AG09309 (cell line): ENCODE results near the gene DNASE1L2.

Experiments
- DNase-seq: peaks from one replicate; pipeline ENCODE4 v3.0.0-alpha.2; 2010; ENCODE audit warnings: low read depth
- H3K4me3 ChIP-seq: 2 replicates; pipeline ENCODE4 v1.5.1; 2011; ENCODE audit warnings: mild to moderate bottlenecking, low read depth, low read length, moderate library complexity; ENCODE audit not compliant: control insufficient read depth
- CTCF ChIP-seq: IDR thresholded peaks from 2 replicates; pipeline ENCODE4 v1.5.1; 2011; ENCODE audit warnings: mild to moderate bottlenecking, low read depth, low read length, inconsistent platforms; ENCODE audit not compliant: insufficient read depth, control insufficient read depth; ENCODE audit errors: missing control alignments

DNASE1L2 gene

GRCh38 chr16:2204416-2205103 is 31.7 kb upstream of the DNASE1L2 start:
- DNase-seq = no peak
- peak overlapping the region; percentile 76 for H3K4me3 ChIP-seq
- no peak for TF ChIP-seq CTCF

DNA sequence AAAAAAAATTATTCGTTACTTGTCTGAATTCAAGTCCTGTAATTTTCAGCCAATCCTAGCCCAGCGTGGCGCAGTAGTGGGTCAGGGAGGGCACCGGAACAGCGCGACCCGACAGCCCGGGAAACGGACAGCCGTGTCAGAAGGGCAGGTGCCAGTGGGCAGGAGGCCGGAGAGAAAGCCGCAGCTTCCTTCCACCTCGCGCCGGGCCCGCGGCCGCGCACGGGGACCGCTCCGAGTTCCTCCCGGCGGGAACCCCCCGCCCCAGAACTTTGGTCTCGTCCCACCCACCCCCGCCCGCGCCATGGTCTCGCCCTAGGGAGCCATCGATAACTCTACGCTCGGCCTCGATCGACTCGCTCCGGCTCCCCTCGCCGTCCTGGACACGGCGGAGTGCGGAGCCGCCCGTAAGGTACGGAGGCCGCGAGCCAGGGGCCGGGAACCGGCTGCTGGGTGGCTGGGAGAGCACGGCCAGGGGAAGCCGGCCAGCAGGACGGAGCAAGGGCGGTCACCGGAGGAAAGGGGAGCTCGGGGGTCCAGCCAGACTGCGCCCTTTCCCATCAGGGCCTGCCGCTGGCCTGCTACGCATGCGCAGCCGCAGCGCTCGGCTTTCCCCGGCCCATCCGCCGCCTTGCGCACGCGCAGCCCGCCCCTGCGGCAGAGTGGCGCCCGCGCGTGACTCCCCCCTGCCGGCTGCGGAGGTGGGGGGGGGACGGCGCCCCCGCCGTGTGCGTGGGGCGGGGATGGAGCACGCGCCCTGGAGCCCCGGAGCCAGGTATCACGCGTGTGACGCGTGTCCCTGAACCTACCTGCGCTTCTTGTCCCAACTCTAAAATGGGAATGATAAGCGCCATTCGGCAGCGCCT is 30.9 kb upstream of the DNASE1L2 start, which contains the start of gene MLST8:
Gene MLST8 (plus strand): TSS at position 351 of the 863 bp plus-strand sequence. CDS start 632 bp downstream, outside the sequence.
- DNase-seq = peak; percentile 33
- TF ChIP-seq CTCF = no peak
- peak within 1 kb of the TSS; percentile 76 for H3K4me3 ChIP-seq

DNA sequence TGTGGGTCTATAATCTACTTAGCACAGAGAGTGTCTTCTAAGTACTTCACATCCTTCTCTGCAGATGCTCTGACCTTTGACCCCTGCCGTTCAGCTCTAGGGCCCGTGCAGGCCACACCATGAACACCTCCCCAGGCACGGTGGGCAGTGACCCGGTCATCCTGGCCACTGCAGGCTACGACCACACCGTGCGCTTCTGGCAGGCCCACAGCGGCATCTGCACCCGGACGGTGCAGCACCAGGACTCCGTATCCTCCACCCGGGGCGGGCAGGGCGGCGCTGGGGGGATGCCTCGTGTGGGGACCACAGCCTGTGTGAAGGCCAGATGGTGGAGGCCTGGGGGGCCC is 30.3 kb upstream of the DNASE1L2 start:
- peak overlapping the region; percentile 76 for H3K4me3 ChIP-seq
- no peak for TF ChIP-seq CTCF
- no peak for DNase-seq

DNA sequence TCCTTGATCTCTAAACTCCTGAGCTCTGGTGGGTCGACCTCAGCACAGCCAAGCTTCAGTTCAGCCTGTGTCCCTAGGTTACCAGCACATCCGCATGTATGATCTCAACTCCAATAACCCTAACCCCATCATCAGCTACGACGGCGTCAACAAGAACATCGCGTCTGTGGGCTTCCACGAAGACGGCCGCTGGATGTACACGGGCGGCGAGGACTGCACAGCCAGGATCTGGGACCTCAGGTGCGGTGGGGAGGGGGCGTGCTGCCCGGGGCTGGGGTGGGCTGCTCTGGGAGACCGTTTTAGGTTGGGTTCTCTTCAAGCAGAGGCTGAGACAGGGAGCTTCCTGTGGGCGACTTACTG is 29.8 kb upstream of the DNASE1L2 start:
- no peak for DNase-seq
- H3K4me3 ChIP-seq = peak overlapping the region; percentile 76
- TF ChIP-seq CTCF = no peak

GRCh38 chr16:2206780-2207433 is 29.3 kb upstream of the DNASE1L2 start:
- no peak for DNase-seq
- TF ChIP-seq CTCF = no peak
- H3K4me3 ChIP-seq = no peak overlapping the region

GRCh38 chr16:2207872-2208271 is 28.4 kb upstream of the DNASE1L2 start:
- TF ChIP-seq CTCF = no peak
- no peak overlapping the region for H3K4me3 ChIP-seq
- no peak for DNase-seq
